Stimulated activated naive CD4-positive, alpha-beta T cell (primary cell): ENCODE results near the gene IL1B.
"Not testable (repeated sequence)": the region's sequence is repeated elsewhere in the genome, so short reads cannot be mapped to it uniquely, and the experiment has no call there.

Source experiments
- DNase-seq, 6 experiments: peaks; one replicate each; lab custom pipeline; 2025; lab: John Stamatoyannopoulos, UW

Gene IL1B

DNA sequence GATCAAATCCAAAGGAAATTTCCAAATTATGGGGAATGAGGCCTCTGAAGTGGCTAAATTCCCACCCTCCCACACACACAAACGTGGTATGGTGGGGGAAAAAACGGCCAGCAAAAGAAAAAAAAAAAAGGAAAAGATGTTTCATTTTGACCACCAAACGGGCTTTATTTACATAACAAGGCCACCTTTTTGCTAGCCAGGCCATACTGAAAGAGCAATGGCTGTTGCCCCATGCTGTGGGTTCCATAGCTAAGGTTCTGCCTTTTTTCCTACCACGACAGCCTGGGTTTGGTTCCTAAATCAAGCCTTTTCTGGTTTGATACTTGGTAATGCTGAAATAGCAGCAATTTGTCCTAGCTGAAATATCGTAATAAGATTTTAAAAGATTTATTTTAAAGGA lies 14.0 kb upstream of the IL1B start:
- DNase-seq, result no peak

DNA sequence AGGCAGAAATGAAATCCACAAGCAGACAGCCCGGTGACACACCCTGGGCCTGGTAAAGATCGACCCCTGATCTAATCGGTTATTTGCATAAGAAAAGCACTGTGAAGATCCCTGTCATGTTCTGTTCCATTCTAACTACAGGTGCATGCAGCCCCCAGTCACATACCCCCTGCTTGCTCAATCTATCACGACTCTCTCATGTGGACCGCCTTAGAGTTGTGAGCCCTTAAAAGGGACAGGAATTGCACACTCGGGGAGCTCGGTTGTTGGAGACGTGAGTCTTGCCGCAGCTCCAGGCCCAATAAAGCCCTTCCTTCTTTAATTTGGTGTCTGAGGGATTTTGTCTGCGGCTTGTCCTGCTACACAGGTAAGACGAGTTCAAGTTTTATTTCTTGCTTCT lies 13.4 kb upstream of the IL1B start:
- no peak for DNase-seq

DNA sequence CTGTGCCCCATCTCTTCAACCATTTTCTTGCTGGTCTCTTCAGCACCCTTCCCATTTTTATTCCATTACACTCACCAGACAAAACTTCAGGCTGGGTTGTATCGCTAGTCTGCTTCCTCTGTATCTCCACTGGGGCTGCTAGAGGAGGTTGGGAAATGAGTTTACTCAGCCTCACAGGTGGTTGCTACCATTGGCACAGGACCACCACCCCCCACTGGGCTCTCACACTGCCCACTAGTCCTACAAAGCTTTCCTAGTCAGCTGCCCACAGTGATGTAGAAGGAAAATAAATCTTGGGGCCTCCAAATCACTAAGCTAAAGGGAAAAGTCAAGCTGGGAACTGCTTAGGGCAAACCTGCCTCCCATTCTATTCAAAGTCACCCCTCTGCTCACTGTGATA lies 12.3 kb upstream of the IL1B start:
- no peak for DNase-seq

DNA sequence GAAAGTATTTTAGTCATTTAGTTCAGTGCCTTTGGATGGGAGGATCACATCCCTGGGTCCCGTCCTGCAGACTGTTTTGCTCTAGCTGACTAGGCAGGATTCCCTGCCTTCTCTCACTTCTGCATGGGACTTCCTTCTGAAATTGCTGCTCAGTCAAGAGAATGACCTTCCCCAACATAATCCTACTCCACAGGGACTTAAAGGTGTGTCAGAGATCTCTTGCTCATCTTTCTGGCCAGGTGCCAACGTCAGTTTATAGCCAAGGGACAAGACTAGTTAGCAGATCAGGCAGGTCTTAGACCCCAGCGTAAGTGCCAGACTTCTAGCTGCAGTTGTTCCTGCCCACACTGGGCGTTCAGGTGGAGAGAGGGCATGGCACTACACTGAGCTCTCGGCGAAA lies 9.5 kb upstream of the IL1B start:
- no peak for DNase-seq

DNA sequence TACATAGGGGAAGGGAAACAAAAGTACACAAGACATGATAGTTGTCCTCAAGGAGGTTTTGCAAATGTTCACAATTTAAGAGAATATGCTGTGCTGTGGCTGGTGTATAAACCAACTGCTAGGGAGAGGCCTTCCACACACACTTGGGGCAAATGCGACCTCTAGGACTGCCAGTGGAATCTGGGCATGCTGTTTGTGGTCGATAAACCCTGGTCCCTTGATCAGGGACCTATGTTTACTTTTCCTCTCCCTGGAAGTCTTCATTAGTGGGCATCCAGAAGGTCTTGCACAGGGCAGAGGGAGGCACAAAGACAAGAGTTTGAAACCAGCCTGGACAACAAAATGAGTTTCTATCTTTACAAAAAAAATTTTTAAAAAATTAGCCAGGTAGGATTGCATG lies 7.3 kb upstream of the IL1B start:
- DNase-seq, result no peak

DNA sequence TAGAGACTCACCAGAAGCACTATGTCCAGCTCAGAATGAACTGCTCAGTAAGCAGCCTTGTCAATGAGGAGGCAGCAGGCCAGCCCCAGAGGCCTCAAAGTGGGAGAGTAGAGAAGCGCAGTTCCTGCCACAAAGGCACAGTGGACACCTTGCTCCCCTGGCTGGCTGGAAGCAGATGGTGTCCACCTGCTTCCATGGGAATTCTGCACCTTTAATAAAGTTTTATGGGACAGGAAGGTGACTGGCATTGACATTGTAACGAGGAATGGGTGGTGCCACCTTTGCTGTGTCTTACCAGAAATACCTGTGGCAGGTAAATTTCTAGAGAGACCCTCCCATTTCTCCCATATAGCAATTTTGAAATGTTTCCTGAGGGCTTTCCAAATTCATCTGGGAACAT lies 6.7 kb upstream of the IL1B start:
- DNase-seq, result no peak

DNA sequence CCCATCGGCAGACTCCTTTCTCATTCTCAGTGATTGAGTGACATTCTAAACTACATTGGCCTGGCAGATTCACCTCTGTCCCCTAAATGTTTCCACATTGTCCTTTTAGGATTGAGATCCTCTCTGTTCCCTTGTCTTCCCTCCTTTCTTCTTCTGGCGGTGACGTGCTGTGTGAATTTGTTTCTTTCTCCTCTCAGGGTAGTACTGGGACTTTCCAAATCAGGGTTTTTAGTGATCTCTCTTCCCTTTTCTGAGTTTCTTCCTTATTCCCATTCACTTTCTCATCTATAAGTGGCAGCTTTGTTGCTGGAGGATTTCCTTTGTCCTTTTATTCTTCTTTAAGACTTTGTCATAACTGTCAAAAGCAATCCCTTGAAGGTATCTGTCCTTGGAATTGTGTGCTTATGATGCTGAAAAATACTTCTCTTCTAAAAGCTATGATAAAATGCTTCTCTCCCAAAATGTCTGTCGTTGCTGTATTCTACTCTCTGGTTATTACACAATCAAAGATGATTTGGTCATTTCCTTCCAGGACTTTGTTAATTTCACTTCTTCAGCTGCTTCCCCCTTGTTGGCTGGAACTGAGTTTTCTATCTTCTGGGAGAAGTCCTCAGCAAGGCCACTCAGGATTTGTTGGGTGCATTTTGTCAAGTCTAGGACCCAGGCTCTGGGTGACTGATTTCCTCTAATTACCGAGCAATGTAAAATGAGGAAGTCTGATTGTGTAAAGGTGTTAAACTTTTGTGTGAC lies 4.9 kb upstream of the IL1B start:
- DNase-seq, result no peak

DNA sequence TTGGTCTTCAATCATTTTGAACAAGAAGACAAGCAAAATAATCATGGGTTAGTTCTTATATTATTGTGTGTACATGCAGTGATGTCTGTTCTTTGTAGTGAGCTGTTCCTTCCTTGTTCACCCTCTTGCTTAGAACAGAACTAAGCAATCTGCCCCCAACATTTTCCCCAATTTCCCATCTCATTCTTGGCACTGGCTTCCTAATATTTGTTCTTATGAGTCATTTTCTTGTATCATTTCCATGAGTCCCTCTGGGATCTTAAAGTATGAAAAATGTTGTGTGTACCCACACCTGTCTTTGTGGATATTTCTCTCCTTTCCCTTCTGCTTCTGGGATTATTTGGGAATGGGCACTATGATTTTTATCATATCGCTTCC lies 3.5 kb upstream of the IL1B start:
- no peak for DNase-seq

DNA sequence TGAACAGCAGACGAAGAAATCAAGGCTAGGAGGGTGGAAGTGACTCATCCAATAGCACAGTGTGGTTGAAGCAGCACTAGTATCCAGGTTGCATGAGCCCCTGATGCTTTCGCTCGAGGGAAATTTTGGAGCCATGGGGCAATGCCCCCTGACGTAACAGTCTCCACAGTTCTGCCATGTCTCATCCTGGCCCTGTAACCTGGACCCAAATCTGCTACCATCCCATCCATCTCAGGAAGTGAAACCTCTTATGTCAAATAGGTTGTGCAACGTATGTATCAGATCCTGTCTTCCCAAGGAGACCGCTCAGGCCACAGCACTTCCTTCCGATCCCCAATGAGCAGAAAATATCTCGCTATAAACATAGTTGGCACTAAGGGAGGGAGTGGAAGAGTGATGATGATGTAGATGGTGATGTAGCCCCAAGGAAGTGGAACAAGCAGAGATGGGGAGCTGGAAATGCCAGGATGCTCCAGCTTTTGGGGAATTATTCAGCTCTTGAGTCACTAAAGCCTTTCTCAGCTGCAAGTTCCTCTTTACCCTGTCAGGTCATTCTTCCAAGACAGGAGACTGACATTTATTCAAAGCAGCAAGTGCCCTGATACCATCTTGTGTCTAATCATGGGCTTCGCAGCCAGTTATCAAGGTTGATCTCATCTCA lies 3.0 kb upstream of the IL1B start:
- no peak for DNase-seq

DNA sequence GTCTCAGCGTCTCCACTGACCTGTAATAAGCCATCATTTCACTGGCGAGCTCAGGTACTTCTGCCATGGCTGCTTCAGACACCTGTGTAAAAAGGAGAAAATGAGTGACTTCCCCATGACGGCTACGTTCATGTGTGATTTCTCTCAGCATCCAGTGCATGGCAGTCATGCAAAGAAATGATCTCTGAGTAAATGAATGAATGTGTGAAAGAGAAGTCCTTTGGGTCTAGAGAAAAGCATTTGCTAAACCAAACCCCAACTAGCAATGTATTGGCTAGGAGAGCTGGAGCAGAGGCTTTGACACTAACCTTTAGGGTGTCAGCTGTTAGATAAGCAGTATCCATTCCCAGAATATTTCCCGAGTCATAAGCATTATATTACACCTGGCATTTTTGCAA lies 417 bp downstream of the IL1B start:
- no peak for DNase-seq

DNA sequence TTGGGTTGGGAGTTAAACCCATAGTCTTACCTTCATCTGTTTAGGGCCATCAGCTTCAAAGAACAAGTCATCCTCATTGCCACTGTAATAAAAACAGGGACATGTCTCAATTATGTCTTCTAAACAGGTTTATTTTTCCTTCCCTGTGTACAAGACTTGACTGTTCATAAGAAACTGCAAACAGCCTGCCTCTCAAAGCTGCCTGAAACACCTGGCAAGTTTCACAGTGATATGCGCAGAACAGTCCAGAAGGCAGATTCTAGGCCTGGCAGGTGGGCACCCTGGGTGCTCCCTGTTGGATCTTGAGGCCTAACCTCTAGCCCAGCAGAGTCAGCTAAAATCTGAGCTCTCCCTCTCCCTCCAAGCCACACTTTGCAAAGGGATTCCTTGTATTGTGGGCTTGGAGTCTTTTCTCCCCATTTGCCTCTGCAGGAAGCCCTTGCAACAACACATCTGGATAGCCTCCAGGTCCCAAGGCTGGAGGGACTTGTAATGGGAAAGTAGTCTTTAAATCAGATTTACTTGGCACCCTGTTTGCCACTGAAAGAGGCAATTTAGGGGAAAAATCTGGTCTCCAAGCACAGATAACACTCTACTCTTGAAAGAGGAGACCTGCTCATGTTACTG lies 930 bp downstream of the IL1B start:
- no peak for DNase-seq

DNA sequence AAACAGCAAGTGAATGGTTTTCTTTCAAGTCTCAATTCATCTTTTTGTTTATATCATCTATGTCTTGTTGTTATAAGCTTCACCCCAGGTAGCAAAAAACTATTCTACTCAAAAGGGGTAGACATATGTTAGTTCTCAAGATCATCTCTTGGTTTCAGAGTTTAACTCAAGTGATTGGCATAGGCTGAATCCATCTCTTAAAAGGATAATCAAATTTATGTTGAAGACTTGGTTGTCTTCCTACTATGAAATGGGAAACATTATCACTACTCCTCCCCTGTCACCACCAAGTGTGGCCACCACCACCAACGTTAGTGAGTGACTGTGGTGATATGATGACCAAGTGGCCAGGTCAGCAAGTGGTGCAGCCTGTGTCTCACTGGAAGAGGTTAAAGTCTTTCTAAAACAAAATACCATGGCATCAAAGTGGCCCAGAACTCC lies 1.5 kb downstream of the IL1B start:
- DNase-seq, result no peak

DNA sequence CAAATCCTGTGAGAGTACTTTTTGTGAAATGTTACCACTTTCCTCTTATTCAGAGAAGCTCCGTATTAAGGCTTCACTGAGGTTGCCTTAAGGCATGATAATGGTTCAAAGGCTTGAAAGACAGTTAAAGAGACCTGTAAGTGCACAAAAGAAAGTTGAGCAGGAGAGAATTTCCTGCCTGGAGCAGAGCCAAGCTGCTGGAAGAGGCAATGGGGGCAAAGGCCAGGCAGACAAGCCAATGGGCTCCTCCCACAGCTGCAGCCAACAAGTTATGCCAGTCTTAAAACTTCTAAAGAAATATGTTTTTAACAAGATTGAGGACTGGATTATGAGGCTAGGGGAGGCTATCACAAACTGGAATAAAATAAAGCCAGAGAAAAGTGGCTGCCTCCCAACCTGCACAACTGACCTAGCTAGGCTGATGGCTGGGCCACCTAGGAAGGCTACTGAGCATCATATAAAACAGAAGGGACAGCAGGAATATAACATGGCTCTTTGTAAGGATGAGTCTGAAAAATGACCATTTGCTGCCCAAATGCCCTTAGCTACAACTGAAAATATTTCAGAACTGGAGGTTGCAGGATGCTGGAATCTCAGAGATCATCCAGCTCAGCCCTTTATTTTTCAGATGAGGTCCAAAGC lies 2.1 kb downstream of the IL1B start:
- DNase-seq, result no peak

DNA sequence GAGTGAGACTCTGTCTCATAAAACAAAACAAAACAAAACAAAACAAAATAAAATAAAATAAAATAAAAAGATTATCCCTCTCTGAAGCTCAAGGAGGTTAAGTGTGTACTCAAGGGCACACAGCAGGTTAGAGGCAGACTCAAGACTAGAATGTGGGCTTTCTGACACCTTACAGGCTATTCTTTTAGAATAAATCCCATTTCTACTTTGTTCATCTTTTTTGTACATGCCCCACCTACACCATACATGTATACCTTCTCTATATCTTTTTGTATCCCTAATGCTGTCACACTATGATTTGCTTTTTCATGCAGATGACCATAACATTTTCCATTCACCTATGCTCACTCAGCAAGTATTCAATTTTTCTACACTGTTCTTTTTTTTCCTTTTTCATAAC lies 2.6 kb downstream of the IL1B start:
- no peak for DNase-seq

DNA sequence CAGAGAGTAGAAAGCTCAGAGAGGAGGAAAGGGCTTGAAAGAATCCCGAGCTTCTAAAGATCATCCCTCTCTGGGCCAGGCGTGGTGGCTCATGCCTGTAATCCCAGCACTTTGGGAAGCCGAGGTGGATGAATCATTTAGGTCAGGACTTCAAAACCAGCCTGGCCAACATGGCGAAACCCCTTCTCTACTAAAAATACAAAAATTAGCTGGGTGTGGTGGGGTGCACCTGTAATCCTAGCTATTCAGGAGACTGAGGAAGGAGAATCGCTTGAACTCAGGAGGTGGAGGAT lies 3.0 kb downstream of the IL1B start:
- DNase-seq, result not testable (repeated sequence)

DNA sequence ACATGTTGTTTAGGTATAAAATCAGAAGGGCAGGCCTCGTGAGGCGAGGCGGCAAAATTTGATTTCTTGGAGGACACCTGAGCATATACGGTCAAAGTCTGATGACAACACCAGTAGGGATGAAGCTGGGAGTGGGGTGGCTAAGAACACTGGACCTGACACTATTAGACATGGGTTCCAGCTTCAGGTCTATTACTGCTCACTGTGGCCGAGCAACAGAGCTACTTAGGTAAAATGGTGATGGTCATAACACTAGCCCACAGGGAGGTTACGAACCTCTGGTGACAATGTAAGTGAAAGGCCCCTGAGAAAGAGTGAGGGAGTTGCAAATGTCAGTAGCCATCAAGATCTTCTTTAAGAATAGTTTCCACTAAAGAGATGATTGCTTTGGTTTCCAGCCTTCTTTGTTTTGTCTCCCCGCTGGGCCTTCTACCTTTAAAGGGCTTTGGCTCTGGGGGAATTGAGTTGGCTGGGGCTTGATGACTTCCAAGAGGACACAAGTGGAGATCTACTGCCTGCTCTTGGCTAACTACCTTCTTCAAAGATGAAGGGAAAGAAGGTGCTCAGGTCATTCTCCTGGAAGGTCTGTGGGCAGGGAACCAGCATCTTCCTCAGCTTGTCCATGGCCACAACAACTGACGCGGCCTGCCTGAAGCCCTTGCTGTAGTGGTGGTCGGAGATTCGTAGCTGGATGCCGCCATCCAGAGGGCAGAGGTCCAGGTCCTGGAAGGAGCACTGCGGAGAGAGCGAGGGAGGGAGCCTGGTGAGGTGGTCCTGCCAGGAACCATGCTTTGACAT lies 3.5 kb downstream of the IL1B start:
- no peak for DNase-seq

DNA sequence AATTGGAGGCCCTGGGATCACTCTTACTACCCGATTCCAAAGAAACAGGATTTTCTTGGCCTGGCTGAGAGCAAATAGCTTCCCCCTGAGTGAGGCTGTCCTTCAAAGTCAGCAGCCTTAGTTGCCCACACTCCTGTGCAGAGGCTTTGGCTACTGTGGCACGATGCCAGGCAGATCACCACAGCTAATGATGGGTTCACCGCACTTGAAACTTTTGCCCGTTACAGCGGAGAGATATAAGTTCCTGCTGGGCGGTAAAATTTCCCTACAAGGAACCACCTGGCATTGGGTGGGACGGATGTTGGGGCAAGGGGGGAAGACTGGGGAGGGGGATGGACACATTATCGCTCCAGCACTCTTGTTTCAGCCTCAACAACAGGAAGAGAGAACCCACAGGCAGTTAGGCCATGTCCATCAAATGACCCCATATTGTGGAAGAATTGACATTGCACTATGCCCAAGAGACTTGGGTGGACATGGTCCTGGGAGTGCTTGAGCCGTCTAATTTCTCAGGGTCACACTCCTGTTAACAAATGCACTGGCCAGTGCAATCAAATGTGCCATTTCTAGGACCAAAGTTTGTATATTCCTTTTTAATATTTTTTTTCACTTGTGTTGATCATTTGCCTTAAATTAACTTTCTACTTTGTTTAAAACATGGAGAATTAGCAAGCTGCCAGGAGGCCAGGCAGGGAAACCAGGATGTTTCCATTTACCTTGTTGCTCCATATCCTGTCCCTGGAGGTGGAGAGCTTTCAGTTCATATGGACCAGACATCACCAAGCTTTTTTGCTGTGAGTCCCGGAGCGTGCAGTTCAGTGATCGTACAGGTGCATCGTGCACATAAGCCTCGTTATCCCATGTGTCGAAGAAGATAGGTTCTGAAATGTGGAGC lies 4.4 kb downstream of the IL1B start:
- DNase-seq, result no peak

DNA sequence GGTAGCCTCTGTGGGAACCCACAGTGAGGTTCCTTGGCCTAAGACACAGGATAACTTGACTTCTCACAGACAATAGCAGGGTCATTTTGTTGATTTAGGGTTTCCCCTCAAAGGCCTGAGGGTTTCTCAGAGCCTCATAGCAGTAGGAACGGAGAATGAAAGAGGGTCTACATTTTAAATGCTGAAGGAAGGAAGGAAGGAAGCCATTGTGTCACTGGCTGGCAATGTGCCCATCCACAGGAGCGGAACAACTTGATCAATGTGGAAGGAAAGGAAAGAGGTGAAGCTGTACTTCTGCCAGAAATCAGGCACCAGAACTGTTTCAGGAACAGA lies 5.1 kb downstream of the IL1B start:
- no peak for DNase-seq

DNA sequence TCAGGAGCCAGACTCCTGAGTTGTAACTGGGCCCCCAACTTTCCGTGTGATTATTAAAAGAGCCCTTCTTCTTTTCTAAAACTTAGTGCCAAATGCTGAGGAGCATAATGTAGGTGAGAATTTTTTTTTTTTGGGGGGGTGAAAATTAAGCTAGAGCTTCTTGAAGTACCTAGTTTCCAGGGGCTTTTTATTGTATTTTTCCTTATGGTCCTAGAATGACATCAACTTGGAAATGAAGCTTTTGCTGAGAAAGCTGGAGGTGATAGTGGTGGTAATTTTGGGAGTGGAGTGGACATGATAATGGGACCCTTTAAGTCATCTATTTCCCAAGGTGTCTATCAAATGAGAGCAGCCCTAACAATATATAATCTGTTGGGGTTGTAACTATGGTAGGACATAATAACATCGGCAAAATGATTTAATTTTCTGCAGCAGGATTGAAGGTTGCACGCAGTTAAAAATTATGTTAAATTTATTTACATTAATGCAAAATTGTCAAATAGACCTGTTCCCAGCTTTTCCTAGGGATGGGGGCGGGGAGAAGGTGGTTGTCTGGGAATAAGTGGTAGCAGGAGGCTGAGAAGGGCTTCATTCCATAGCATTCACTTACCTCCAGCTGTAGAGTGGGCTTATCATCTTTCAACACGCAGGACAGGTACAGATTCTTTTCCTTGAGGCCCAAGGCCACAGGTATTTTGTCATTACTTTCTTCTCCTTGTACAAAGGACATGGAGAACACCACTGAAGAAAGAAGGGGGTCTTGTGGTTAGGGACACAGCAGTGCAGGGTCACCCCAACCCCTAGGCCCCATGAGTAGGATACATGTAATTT lies 5.7 kb downstream of the IL1B start:
- DNase-seq, result no peak

DNA sequence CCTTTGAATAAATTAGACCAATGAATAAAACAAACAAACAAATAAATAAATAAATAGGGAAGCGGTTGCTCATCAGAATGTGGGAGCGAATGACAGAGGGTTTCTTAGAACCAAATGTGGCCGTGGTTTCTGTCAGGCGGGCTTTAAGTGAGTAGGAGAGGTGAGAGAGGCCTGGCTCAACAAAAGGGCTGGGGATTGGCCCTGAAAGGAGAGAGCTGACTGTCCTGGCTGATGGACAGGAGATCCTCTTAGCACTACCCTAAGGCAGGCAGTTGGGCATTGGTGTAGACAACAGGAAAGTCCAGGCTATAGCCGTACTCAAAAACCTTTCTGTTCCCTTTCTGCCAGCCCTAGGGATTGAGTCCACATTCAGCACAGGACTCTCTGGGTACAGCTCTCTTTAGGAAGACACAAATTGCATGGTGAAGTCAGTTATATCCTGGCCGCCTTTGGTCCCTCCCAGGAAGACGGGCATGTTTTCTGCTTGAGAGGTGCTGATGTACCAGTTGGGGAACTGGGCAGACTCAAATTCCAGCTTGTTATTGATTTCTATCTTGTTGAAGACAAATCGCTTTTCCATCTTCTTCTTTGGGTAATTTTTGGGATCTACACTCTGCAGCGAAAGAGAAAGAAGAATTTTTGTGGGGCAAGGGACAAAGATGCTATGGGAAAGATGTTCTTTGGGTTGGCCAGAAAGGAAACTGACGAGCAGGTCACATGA lies 6.5 kb downstream of the IL1B start:
- DNase-seq, result no peak
